HG03196 (cell line): ENCODE data around the gene ZSCAN16.

Source experiments
- ATAC-seq: cut with Tn5 transposase; IDR thresholded peaks from one replicate; pipeline ENCODE4 v1.9.1; 2021; ENCODE audit not compliant: unreplicated experiment

ZSCAN16 gene

DNA sequence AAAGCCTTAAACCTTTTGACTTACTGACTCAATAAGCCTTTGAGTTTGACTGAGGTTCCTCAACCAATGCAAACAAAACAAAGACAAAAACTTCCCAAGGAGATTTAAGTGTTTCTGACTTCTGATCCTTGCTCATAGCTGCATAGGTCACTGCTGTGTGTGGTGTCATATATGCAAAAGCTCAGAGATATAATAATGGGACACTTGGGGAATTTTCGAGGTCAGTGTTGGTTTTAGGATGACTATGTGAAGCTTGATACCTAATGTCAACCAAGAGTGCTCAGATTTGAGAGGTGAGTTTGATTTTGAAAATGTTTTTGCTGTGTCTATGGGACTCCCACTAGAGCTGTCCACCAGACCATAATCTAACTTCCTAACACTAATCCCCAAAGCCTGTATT lies 43.5 kb downstream of the ZSCAN16 start:
- no peak for ATAC-seq

DNA sequence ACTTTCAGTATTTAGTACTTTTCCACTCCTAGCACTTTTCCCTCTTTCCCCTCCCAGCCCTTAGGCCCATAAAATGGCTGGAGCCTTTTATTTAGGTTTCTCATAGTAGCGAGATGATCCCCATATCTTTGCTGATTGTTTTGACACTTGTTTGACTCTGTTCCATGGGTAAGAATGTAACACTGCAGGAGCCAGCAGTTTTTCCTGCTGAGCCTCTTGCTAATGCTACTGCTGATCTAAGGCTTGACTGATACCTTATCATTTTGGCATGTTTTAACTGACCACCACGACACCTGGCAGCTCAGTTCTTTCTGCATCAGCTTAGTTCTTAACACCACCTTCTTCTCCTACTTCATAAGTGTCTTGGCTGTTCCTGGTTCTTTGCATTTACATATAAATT lies 46.9 kb downstream of the ZSCAN16 start:
- no peak for ATAC-seq

DNA sequence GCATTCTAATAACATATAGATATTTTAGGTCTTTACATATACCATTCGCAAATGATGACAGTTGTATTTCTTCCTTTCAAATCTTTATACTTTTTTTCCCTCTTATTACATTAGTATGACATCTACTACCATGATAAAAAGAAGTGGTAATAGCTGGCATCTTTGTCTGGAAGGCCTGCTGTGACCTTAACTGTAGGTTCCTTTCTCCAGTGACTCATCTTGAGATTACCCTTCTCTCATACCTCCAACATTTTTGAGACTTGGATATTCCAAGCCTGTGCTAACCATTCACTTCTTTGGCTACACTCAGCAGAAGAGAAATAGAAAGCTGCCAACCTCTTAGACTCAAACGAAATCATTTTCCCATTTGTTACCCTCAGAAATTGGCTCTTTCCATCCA lies 47.6 kb downstream of the ZSCAN16 start:
- ATAC-seq, result no peak

DNA sequence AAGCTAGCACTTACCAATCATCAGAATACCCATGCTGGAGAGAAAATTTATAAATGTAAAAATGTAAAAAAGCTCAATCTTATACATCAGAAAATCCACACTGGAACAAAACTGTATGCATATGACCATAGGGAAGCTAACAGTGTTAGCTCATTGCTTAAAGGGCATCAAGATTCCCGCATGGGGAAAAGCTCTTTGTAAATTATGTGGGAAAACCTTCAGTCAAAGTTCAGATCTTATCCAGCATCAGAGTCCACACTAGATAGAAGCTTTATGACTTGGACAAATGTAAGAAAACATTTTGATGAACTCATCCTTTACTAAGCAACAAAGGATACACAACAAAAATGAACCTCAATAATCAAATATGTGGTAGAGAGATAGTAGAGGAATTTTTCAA lies 52.0 kb downstream of the ZSCAN16 start:
- ATAC-seq, result no peak
